HCT116 (cell line): ENCODE results near the gene FTSJ3. TPM values are rescaled to one million over a fixed set of nuclear protein-coding genes. Genes with fewer than 3 reads are reported as not detected.
"Not testable (repeated sequence)": the region's sequence is repeated elsewhere in the genome, so short reads cannot be mapped to it uniquely, and the experiment has no call there.

Experiments
- ATAC-seq: fragments of 200-7000 bp; cut with Tn5 transposase; 2 replicates; pipeline ENCODE4 v1.9.1; 2020; ENCODE audit warnings: mild to moderate bottlenecking, moderate library complexity
- BruUV-seq: library from RNA; stranded (reverse); fragments of 400-500 nt; replicated peaks from 2 replicates; lab custom pipeline; 2021; lab: Mats Ljungman, UMichigan
- CTCF ChIA-PET: fragments of 300-600 bp; sonication (Branson Sonifier 250); formaldehyde crosslinking; loops from one replicate; lab custom pipeline; 2021; ENCODE audit warnings: antibody characterized with exemption; lab: Charles Lee
- POLR2A ChIA-PET: fragments of 300-600, 350-600 bp; sonication (Branson Sonifier 250); formaldehyde crosslinking; loops from one replicate; lab custom pipeline; 2021; ENCODE audit warnings: antibody characterized with exemption; lab: Charles Lee
- RAD21 ChIA-PET, 2 experiments: fragments of 300-600 bp; sonication (Branson Sonifier 250); formaldehyde crosslinking; loops; one replicate each; lab custom pipeline; 2023; ENCODE audit warnings: low total read pairs in 2 of 2; ENCODE audit not compliant: uncharacterized antibody in 2 of 2, unreplicated experiment in 2 of 2, low non-redundant PET in 1 of 2; lab: Charles Lee
- DNase-seq: peaks from one replicate; pipeline ENCODE4 v3.0.0-alpha.2; 2010; ENCODE audit warnings: low read depth, low spot score
- H2AFZ ChIP-seq: fragments of 200-600 bp; shearing (Covaris generic), sonication (generic); 2 replicates; pipeline ENCODE4 v1.6.1; 2017; ENCODE audit warnings: low read depth, mixed run types, mixed read lengths, antibody characterized with exemption, low read length; ENCODE audit not compliant: poor library complexity, severe bottlenecking
- H3K27ac ChIP-seq: 2 replicates; pipeline ENCODE4 v1.5.1; 2012; ENCODE audit warnings: low read depth, low read length
- H3K27me3 ChIP-seq: fragments of 200-600 bp; sonication (generic); 2 replicates; pipeline ENCODE4 v1.6.1; 2016; ENCODE audit warnings: mixed run types, low read length, mixed read lengths; ENCODE audit not compliant: insufficient read depth
- H3K36me3 ChIP-seq, 2 experiments: fragments of 200-500 bp in 1 of 2; fragments of 200-600 bp in 1 of 2; sonication (Bioruptor generic) in 1 of 2; sonication (generic) in 1 of 2; 2 replicates each; pipeline versions ENCODE4 v1.5.1 to v1.6.1; 2014 to 2016; ENCODE audit warnings: low read length in 2 of 2, inconsistent platforms in 1 of 2, mixed read lengths in 1 of 2, mixed run types in 1 of 2; ENCODE audit not compliant: insufficient read depth in 2 of 2, control insufficient read depth in 1 of 2
- H3K4me1 ChIP-seq, 2 experiments: fragments of 200-600 bp in 1 of 2; sonication (generic) in 1 of 2; 2 replicates each; pipeline versions ENCODE4 v1.5.1 to v1.6.1; 2012 to 2017; ENCODE audit warnings: low read length in 2 of 2, inconsistent platforms in 1 of 2, mild to moderate bottlenecking in 1 of 2, mixed read lengths in 1 of 2, mixed run types in 1 of 2, moderate library complexity in 1 of 2; ENCODE audit not compliant: insufficient read depth in 2 of 2, control insufficient read depth in 1 of 2
- H3K4me2 ChIP-seq: fragments of 200-600 bp; sonication (generic); 2 replicates; pipeline ENCODE4 v1.6.1; 2017; ENCODE audit warnings: mixed run types, low read length, mixed read lengths
- H3K4me3 ChIP-seq, 2 experiments: fragments of 200-600 bp in 1 of 2; sonication (generic) in 1 of 2; replicated peaks in 1 of 2; 2 replicates each; pipeline ENCODE4 v1.5.1; 2011 to 2016; ENCODE audit warnings: low read length in 2 of 2, control low read depth in 1 of 2, low read depth in 1 of 2, mild to moderate bottlenecking in 1 of 2, mixed read lengths in 1 of 2, mixed run types in 1 of 2
- H3K79me2 ChIP-seq: fragments of 200-600 bp; sonication (generic); 2 replicates; pipeline ENCODE4 v1.6.1; 2017; ENCODE audit warnings: mild to moderate bottlenecking, mixed run types, low read length, moderate library complexity, mixed read lengths; ENCODE audit not compliant: insufficient read depth
- H3K9ac ChIP-seq: fragments of 200-600 bp; sonication (generic); 2 replicates; pipeline ENCODE4 v1.6.1; 2016; ENCODE audit warnings: low read length, mixed read lengths
- H3K9me2 ChIP-seq: fragments of 200-600 bp; sonication (generic), shearing (Covaris generic); 2 replicates; pipeline ENCODE4 v1.6.1; 2017; ENCODE audit warnings: mixed run types, mild to moderate bottlenecking, moderate library complexity; ENCODE audit not compliant: insufficient read depth
- H3K9me3 ChIP-seq, 2 experiments: fragments of 200-500 bp in 1 of 2; fragments of 200-600 bp in 1 of 2; sonication (Bioruptor generic) in 1 of 2; sonication (generic) in 1 of 2; 2 replicates each; pipeline ENCODE4 v1.6.1; 2014 to 2017; ENCODE audit warnings: low read length in 2 of 2, mixed read lengths in 2 of 2, inconsistent platforms in 1 of 2, low read depth in 1 of 2, mild to moderate bottlenecking in 1 of 2, mixed run types in 1 of 2, moderate library complexity in 1 of 2; ENCODE audit not compliant: control insufficient read depth in 1 of 2, insufficient read depth in 1 of 2
- H4K20me1 ChIP-seq: fragments of 200-600 bp; sonication (generic), shearing (Covaris generic); 2 replicates; pipeline ENCODE4 v1.6.1; 2017; ENCODE audit warnings: mixed run types, mild to moderate bottlenecking, moderate library complexity; ENCODE audit not compliant: insufficient read depth
- intact Hi-C: fragments of 100-400 bp; cut with micrococcal nuclease; formaldehyde crosslinking; loops from 2 replicates; pipeline ENCODE4 v1.10.0; 2022
- total RNA-seq: library from RNA; stranded (reverse); gene quantifications from one replicate; pipeline ENCODE4 v1.2.1, GENCODE V29; 2021; ENCODE audit not compliant: unreplicated experiment

Gene FTSJ3
- total RNA-seq, 1 experiment from 2014 or later, result 70.9 TPM

- H3K9ac ChIP-seq, H3K4me3 ChIP-seq, H2AFZ ChIP-seq, RAD21 ChIA-PET, H3K4me1 ChIP-seq, BruUV-seq, H3K36me3 ChIP-seq, CTCF ChIA-PET, H3K4me2 ChIP-seq, intact Hi-C loops, ATAC-seq, H3K27ac ChIP-seq, POLR2A ChIA-PET, DNase-seq, H3K27me3 ChIP-seq, H3K9me3 ChIP-seq, H3K79me2 ChIP-seq, H4K20me1 ChIP-seq, H3K9me2 ChIP-seq: not testable (repeated sequence)
These were observed 44.3 kb upstream of the FTSJ3 start for GRCh38 chr17:63871646-63872365.

- intact Hi-C loops, H3K9ac ChIP-seq, H3K27me3 ChIP-seq, POLR2A ChIA-PET, H3K36me3 ChIP-seq, H4K20me1 ChIP-seq, H3K4me2 ChIP-seq, H3K27ac ChIP-seq, H3K4me3 ChIP-seq, BruUV-seq, DNase-seq, H3K9me2 ChIP-seq, ATAC-seq, H3K9me3 ChIP-seq, RAD21 ChIA-PET, H2AFZ ChIP-seq, H3K79me2 ChIP-seq: not testable (repeated sequence)
- CTCF ChIA-PET, result interaction anchor here (1.1 to 1.7 kb wide), 5 partner anchors 10 to 263 kb away, joined by 3 to 6 read pairs (median 4); partner anchors contain the start of gene GH2
- H3K4me1 ChIP-seq, result peaks cover 0 to 13% of the 10 kb centered on the region in 2 experiments; a peak in 2 of 4 replicates
These were observed 42.8 kb upstream of the FTSJ3 start for GRCh38 chr17:63870292-63870665.
